HEK293T (cell line): Measurements from ENCODE around the gene YTHDF1.

Experiments
- CTCF ChIA-PET: fragments of 350-600 bp; formaldehyde crosslinking; extraction: SDS; loops from one replicate; lab custom pipeline; 2021; ENCODE audit warnings: antibody characterized with exemption, inconsistent platforms; lab: Yijun Ruan, JAX
- POLR2A ChIA-PET: fragments of 350-600 bp; formaldehyde crosslinking; extraction: SDS; loops from one replicate; lab custom pipeline; 2020; ENCODE audit warnings: antibody characterized with exemption, inconsistent platforms; lab: Yijun Ruan, JAX
- DNase-seq: peaks from one replicate; pipeline ENCODE4 v3.0.0; 2012; ENCODE audit warnings: mixed read lengths; ENCODE audit errors: extremely low spot score
- ARNT ChIP-seq: fragments of 450-650 bp; IDR thresholded peaks from 2 replicates; pipeline ENCODE4 v1.6.1; 2017; ENCODE audit warnings: mild to moderate bottlenecking
- BHLHE40 ChIP-seq: fragments of 450-650 bp; IDR thresholded peaks from 2 replicates; pipeline ENCODE4 v1.6.1; 2016; ENCODE audit warnings: mild to moderate bottlenecking, moderate library complexity, borderline replicate concordance
- CTBP1 ChIP-seq: fragments of 450-650 bp; IDR thresholded peaks from 2 replicates; pipeline ENCODE4 v1.6.1; 2016; ENCODE audit warnings: borderline replicate concordance
- ELF4 ChIP-seq: fragments of 450-650 bp; IDR thresholded peaks from 2 replicates; pipeline ENCODE4 v1.6.1; 2017; ENCODE audit warnings: antibody characterized with exemption
- FOXA1 ChIP-seq: fragments of 450-650 bp; IDR thresholded peaks from 2 replicates; pipeline ENCODE4 v1.6.1; 2016; ENCODE audit warnings: mild to moderate bottlenecking
- FOXK2 ChIP-seq: fragments of 450-650 bp; IDR thresholded peaks from 2 replicates; pipeline ENCODE4 v1.6.1; 2016; ENCODE audit warnings: mild to moderate bottlenecking
- FOXM1 ChIP-seq: fragments of 450-650 bp; IDR thresholded peaks from 2 replicates; pipeline ENCODE4 v1.6.1; 2017; ENCODE audit warnings: mild to moderate bottlenecking, borderline replicate concordance
- HDGF ChIP-seq: fragments of 450-650 bp; IDR thresholded peaks from 2 replicates; pipeline ENCODE4 v1.6.1; 2017; ENCODE audit warnings: antibody characterized with exemption, borderline replicate concordance
- L3MBTL2 ChIP-seq: fragments of 450-650 bp; conservative IDR thresholded peaks from 2 replicates; pipeline ENCODE4 v1.6.1; 2016; ENCODE audit warnings: mild to moderate bottlenecking
- LEF1 ChIP-seq: fragments of 450-650 bp; IDR thresholded peaks from 2 replicates; pipeline ENCODE4 v1.6.1; 2017; ENCODE audit warnings: mild to moderate bottlenecking, borderline replicate concordance
- NFRKB ChIP-seq: fragments of 450-650 bp; IDR thresholded peaks from 2 replicates; pipeline ENCODE4 v1.6.1; 2016; ENCODE audit warnings: mild to moderate bottlenecking, moderate library complexity
- SP1 ChIP-seq: fragments of 450-650 bp; IDR thresholded peaks from 2 replicates; pipeline ENCODE4 v1.6.1; 2017
- SUZ12 ChIP-seq: fragments of 450-650 bp; IDR thresholded peaks from 2 replicates; pipeline ENCODE4 v1.6.1; 2016; ENCODE audit warnings: mild to moderate bottlenecking
- TARDBP ChIP-seq: fragments of 450-650 bp; IDR thresholded peaks from 2 replicates; pipeline ENCODE4 v1.6.1; 2016
- ZNF384 ChIP-seq: fragments of 450-650 bp; IDR thresholded peaks from 2 replicates; pipeline ENCODE4 v1.6.1; 2016
- TF ChIP-seq, protein P1 (sequence below): fragments of 450-650 bp; IDR thresholded peaks from 2 replicates; pipeline ENCODE4 v1.6.1; 2016

The YTHDF1 gene

DNA sequence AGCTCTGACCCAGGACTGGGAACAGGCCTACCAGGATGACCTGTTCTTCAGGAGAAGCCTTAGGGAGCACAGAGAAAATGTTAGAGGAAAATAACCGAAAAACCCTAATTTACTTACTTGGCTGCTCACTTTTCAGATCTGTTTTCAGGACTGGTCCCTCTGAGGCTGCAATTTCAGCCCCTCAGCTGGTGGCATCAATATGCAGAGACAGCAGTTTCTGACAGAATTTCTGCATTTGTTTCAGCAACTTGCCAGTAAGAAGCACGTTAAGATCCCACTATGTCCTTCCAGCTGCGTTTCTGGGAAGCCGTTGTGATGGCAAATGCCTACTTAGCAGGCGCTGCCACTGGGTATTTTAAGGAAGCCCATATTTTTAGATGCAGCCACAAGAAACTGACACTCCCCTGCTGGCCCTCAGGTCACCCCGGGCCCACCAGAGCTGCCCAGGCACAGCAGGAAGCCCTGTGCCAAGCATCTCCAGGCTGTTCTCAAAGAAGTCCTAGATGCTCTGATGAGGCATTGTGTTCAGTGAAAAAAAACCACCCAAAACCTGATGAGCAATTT is 7.5 kb downstream of the YTHDF1 start:
- DNase-seq, result no peak
- ChIA-PET POLR2A (no interaction called here), CTCF (no interaction called here)
- no peak for TF ChIP-seq ELF4
- TF ChIP-seq FOXK2, result no peak
- TF ChIP-seq ZNF384, result no peak
- TF ChIP-seq FOXM1, result no peak
- no peak for TF ChIP-seq HDGF
- TF ChIP-seq, protein P1, sequence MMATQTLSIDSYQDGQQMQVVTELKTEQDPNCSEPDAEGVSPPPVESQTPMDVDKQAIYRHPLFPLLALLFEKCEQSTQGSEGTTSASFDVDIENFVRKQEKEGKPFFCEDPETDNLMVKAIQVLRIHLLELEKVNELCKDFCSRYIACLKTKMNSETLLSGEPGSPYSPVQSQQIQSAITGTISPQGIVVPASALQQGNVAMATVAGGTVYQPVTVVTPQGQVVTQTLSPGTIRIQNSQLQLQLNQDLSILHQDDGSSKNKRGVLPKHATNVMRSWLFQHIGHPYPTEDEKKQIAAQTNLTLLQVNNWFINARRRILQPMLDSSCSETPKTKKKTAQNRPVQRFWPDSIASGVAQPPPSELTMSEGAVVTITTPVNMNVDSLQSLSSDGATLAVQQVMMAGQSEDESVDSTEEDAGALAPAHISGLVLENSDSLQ, result no peak
- no peak for TF ChIP-seq BHLHE40
- no peak for TF ChIP-seq ARNT
- TF ChIP-seq TARDBP, result no peak
- no peak for TF ChIP-seq NFRKB
- TF ChIP-seq LEF1, result no peak
- no peak for TF ChIP-seq CTBP1
- no peak for TF ChIP-seq SP1
- TF ChIP-seq FOXA1, result no peak

DNA sequence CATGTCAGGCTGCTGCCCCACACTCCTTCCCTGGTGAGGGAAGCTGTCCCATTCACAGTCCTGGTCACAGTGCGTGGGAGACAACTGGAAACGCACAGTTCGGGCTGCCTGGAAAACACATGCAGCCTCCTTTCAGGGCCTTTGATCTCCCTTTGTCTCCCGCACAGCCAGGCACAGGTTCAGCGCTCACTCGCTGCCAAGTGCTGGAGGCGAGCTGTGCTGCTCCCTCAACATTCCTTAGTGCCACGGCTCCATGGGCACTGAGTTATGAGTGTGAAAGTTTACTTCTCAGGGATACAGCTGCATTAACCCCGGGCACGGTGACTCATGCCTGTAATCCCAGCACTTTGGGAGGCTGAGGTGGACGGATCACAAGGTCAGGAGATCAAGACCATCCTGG is 9.1 kb downstream of the YTHDF1 start:
- ChIA-PET CTCF (no interaction called here), POLR2A (interaction anchor here (1.2 kb wide), 1 partner anchor 9 kb away, joined by 5 read pairs; the partner anchor contains the start of gene YTHDF1)
- TF ChIP-seq HDGF (no peak), FOXA1 (no peak), FOXM1 (no peak), SUZ12 (no peak), ARNT (no peak), NFRKB (no peak), CTBP1 (no peak), BHLHE40 (no peak)
- no peak for DNase-seq

DNA sequence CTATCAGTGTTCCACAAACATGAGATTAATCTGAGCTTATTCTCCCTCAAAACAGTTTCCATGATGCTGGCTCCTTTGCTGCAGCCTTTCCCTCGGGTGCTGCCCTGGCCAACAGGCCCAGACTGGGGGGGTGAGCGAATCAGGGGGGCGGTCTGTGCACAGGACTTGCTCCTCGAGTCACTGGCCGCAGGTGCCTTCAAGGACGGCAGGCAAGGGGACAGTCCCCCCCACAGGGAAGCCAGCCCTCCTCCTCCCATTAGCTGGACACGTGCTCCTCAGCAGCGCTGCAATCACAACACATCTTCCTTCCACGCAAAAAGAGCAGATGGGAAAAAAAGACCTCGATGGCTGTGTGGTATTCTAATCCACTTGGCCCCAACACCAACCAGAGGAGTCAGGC is 10.0 kb downstream of the YTHDF1 start:
- ChIA-PET POLR2A (no interaction called here), CTCF (interaction anchor here (1.1 kb wide), 1 partner anchor 9 kb away, joined by 5 read pairs; no protein-coding TSS in a partner anchor)
- no peak for DNase-seq
- TF ChIP-seq ZNF384 (no peak), HDGF (no peak)

DNA sequence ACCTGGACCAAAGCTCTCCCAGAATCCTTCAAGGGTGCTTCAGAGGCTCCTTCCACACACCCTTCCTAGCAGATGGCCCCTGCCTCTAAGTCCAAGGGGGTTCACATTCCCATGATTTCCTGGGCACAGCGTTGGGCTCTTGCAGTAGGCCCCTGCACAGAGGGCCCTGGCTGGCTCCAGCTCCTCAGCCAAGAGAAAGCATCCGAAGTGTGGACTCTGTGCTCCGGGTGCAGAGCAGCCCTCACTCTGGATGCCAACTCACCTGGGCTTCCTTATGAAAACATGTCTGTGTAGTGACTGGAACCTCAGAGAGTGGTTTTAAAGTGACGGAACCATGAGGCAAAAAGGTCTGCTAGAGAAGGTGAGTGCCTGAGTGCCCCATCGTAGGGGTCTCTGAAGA is 11.6 kb downstream of the YTHDF1 start:
- ChIA-PET POLR2A (interaction anchor here (2.3 kb wide), 1 partner anchor 10 kb away, joined by 8 read pairs; no protein-coding TSS in a partner anchor), CTCF (interaction anchor here (0.8 to 1.0 kb wide), 2 partner anchors 10 to 19 kb away, joined by 3 to 5 read pairs; no protein-coding TSS in a partner anchor)
- no peak for DNase-seq
- no peak for TF ChIP-seq ZNF384
- no peak for TF ChIP-seq SP1
- no peak for TF ChIP-seq SUZ12
- TF ChIP-seq L3MBTL2, result no peak
- no peak for TF ChIP-seq HDGF
- TF ChIP-seq NFRKB, result no peak
- no peak for TF ChIP-seq FOXK2
- TF ChIP-seq LEF1, result no peak
- no peak for TF ChIP-seq ELF4
- TF ChIP-seq, protein P1, result no peak
- no peak for TF ChIP-seq BHLHE40

DNA sequence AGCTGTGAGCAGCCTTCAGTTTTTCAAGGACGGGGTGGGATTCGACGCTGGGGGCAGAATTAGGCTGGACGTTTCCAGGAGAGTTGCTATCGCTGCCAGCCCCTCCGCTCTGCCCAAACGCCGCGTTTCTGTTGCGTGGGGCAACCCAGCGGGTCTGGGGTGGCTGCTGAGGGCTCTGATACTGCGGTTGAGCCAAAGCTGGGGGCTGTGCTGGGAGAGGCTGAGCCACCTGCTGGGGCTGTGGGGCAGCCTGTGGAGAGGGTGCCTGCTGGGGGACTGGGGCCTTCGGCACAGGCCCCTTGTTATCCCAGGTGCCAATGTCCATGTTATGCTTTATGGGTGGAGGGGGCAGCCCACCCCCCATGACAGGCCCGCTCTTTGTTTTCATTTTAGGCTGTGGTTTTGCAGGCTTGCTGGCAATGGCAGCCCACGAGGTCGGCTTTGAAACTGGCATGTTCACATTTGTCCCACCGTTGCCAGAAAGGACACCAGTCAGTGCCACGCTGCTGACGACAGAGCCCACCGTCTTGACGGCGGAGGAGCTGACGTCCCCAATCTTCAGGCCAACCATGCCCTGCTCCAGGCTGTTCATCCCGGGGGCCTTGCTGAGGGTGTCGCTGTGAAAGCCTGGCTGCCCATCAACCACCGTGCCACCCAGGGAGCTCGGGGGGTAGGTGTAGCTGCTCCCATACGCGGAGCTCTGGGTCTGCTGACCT is 13.0 kb downstream of the YTHDF1 start:
- CTCF ChIA-PET, result interaction anchor here (1.0 kb wide), 1 partner anchor 20 kb away, joined by 5 read pairs; no protein-coding TSS in a partner anchor
- no peak for TF ChIP-seq SUZ12
- no peak for TF ChIP-seq NFRKB
- no peak for TF ChIP-seq ELF4
- TF ChIP-seq FOXM1, result no peak
- TF ChIP-seq LEF1, result no peak
- TF ChIP-seq CTBP1, result no peak
- TF ChIP-seq, protein P1, result no peak
- TF ChIP-seq TARDBP, result no peak
- TF ChIP-seq ZNF384, result no peak
- TF ChIP-seq HDGF, result no peak
- TF ChIP-seq L3MBTL2, result no peak
- TF ChIP-seq FOXK2, result no peak
- POLR2A ChIA-PET, result interaction anchor here (2.3 kb wide), 1 partner anchor 12 kb away, joined by 8 read pairs; no protein-coding TSS in a partner anchor
- DNase-seq, result no peak

DNA sequence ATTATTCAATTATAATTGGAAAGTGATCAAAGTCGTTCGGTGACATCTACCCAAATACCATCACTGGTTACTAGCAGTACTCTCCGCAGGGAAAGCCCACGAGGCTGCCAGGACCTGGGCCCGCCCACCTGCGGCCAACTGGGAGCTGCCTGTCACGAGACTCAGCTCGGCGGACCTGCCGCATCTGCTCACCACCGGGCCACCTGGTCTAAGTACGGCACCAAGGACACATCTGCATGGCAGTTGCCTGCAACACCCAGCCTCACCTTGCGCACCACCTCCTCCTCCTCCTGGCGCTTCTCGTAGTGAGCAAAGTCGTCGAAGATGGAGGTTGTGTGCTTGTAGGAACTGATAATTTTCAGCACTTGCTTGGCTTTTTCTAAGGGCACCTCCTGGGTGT is 13.9 kb downstream of the YTHDF1 start:
- DNase-seq, result no peak
- TF ChIP-seq L3MBTL2, result no peak
- TF ChIP-seq NFRKB, result no peak
- TF ChIP-seq FOXK2, result no peak
- no peak for TF ChIP-seq SUZ12
- TF ChIP-seq CTBP1, result no peak
- no peak for TF ChIP-seq BHLHE40
- TF ChIP-seq FOXM1, result no peak
- TF ChIP-seq ZNF384, result no peak
- no peak for TF ChIP-seq ARNT
- no peak for TF ChIP-seq ELF4
- no peak for TF ChIP-seq SP1
- no peak for TF ChIP-seq LEF1
- no peak for TF ChIP-seq FOXA1
- TF ChIP-seq TARDBP, result no peak
- POLR2A ChIA-PET, result no interaction called here
- CTCF ChIA-PET, result no interaction called here
